ENCODE measurements around the gene OR4K1. TPM values are rescaled to one million over a fixed set of nuclear protein-coding genes. Genes with fewer than 3 reads are reported as not detected.

The OR4K1 gene
- total RNA-seq, 3 donors from 2014 or later, result not detected

DNA sequence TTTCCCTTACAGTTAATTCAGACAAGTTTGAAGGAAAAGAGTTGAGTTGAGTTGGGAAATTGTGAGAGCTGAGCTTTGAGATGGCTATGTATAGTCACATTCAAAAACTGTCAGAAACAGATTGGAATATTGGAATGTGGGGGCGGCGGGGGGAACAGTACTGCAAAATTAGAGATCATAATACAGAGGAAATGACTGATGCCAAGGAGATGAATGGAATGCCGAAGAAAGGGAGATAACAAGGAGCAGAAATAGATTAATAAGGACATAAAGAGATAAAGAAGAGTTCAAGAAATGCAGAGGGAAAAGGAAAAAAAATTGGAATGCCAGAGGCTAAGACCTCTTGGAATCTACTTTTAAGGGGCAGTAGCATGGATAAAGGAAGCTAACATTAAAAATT lies 13.5 kb upstream of the OR4K1 start:
- peaks cover 0 to 3% of the 10 kb centered on the region in 2 donors for H3K9me3 ChIP-seq
- no peaks in the 10 kb centered on the region for H3K36me3 ChIP-seq
- H3K27ac ChIP-seq, result no peak overlapping the region
- no peak for DNase-seq (ENCODE audit: low spot score in 2 of 2)
- H3K4me3 ChIP-seq, result no peak overlapping the region
- no peaks in the 10 kb centered on the region for H3K27me3 ChIP-seq
- no peaks in the 10 kb centered on the region for H3K4me1 ChIP-seq
- intact Hi-C loops (cut with DNase I; ENCODE audit: low total_unique reads), result no loop called here
- TF ChIP-seq, protein P1, sequence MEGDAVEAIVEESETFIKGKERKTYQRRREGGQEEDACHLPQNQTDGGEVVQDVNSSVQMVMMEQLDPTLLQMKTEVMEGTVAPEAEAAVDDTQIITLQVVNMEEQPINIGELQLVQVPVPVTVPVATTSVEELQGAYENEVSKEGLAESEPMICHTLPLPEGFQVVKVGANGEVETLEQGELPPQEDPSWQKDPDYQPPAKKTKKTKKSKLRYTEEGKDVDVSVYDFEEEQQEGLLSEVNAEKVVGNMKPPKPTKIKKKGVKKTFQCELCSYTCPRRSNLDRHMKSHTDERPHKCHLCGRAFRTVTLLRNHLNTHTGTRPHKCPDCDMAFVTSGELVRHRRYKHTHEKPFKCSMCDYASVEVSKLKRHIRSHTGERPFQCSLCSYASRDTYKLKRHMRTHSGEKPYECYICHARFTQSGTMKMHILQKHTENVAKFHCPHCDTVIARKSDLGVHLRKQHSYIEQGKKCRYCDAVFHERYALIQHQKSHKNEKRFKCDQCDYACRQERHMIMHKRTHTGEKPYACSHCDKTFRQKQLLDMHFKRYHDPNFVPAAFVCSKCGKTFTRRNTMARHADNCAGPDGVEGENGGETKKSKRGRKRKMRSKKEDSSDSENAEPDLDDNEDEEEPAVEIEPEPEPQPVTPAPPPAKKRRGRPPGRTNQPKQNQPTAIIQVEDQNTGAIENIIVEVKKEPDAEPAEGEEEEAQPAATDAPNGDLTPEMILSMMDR (IDR thresholded peaks at IDR 0.05), result no peak
- no peak for TF ChIP-seq POLR2AphosphoS5 (IDR thresholded peaks at IDR 0.05)
- no peak for TF ChIP-seq POLR2A (IDR thresholded peaks at IDR 0.05)

DNA sequence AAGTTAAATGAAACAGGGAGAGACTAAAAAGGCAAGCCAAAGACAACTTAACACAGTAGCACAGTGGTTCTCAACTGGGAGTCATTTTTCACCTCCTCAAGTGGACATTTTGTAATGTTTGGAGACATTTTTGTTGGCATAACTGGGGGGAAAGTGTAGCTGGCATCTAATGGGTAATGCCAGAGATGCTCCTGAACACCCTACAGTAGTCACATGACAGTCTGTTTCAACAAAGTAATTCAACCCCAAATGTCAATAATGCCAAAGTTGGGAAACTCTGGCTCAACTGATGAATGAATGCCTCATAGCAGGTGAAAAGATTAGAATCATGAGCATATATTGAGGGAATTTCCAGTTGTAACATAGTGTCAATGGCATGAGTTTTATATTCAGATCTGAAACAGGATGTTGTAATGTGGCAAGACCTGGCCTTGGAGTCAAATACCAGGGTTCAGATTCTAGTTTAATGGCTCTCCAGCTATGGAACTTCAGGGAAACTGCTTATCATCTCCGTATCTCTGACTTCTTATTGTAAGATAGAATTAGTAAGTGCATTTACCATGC lies 12.7 kb upstream of the OR4K1 start:
- Histone ChIP-seq H3K4me3 (no peak overlapping the region), H3K4me1 (no peaks in the 10 kb centered on the region), H3K9me3 (peaks cover 0 to 3% of the 10 kb centered on the region in 2 donors), H3K36me3 (no peaks in the 10 kb centered on the region), H3K27ac (no peak overlapping the region), H3K27me3 (no peaks in the 10 kb centered on the region)
- DNase-seq (ENCODE audit: low spot score in 2 of 2), result no peak
- TF ChIP-seq POLR2A (IDR thresholded peaks at IDR 0.05), result no peak
- TF ChIP-seq, protein P1 (IDR thresholded peaks at IDR 0.05), result no peak
- no peak for TF ChIP-seq POLR2AphosphoS5 (IDR thresholded peaks at IDR 0.05)
- intact Hi-C loops (cut with DNase I; ENCODE audit: low total_unique reads), result no loop called here

DNA sequence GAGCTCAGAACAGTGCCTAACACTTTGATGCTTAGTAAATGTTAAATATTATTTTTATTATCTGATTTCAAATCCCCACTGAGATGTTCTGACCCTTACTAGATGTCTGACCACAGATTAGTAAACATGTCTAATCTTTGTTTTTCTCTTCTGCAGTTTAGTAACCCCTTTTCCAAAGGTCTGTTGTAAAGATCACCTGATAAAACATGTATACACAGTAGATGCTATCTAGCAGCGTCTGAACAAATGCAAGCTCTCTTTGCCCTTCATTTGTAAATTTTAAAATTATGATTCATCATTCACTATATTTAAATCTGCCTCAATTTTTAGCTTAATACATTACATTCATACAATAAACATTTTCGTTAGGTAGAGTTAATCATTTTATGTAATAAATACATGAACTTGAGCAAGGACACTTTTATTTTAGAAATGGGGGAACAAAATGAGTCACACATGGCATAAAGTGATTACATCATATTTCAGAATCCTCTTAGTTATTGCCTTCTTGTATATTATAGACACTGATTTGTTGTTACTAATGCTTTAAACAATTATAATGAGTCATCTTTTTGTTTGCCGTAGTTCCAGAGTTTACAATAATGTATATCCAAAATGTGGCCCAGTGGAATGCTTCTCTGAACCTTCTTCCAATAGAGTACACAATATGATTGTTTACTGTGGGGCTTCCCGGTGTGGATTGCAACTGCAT lies 12.0 kb upstream of the OR4K1 start:
- intact Hi-C loops (cut with DNase I; ENCODE audit: low total_unique reads), result no loop called here
- Histone ChIP-seq H3K27me3 (no peaks in the 10 kb centered on the region), H3K9me3 (peaks cover 0 to 3% of the 10 kb centered on the region in 2 donors), H3K36me3 (no peaks in the 10 kb centered on the region), H3K4me1 (no peaks in the 10 kb centered on the region), H3K4me3 (no peak overlapping the region), H3K27ac (no peak overlapping the region)
- TF ChIP-seq POLR2AphosphoS5 (IDR thresholded peaks at IDR 0.05) (no peak), POLR2A (IDR thresholded peaks at IDR 0.05) (no peak)
- TF ChIP-seq, protein P1 (IDR thresholded peaks at IDR 0.05), result no peak
- DNase-seq (ENCODE audit: low spot score in 2 of 2), result no peak

DNA sequence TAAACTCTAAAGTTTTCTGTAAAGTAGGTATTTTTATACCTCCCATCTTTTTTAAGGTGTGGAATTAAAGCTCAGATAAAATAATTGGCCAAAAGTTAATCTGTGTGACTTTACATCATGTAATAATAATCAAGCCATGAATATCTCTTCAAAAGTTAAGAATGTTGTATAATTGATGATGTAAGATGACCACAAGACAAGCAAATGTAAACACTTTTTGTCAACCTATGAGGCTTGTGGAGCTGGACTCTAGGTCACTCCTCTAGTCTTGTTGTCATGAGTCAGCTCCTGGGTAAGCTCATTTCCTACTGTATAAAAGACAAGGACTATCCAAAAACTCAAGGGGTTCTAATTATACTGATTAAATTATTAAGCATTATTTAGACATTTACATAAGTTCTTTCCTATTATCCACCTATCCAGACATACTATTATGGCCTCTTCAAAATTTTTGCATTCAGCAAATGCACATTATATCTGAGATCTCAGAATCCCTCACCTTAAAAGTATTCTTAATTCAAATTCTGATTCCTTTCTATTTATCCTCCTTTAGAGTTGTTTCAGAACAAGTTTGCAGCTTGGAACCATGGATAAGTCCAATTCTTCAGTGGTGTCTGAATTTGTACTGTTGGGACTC lies 10.6 kb upstream of the OR4K1 start, which contains the start of gene OR4K5:
TSS of gene OR4K5 (plus strand) at position 587 of the 637 bp plus-strand sequence. CDS start at position 587, 0 bp downstream.
- Histone ChIP-seq H3K9me3 (no peaks in the 10 kb centered on the region), H3K36me3 (no peaks in the 10 kb centered on the region), H3K4me1 (no peaks in the 10 kb centered on the region), H3K27ac (no peak within 1 kb of the TSS), H3K27me3 (no peaks in the 10 kb centered on the region), H3K4me3 (no peak within 1 kb of the TSS)
- no peak for DNase-seq (ENCODE audit: low spot score in 2 of 2)
- intact Hi-C loops (cut with DNase I; ENCODE audit: low total_unique reads), result no loop called here
- TF ChIP-seq POLR2AphosphoS5 (IDR thresholded peaks at IDR 0.05), result no peak
- no peak for TF ChIP-seq POLR2A (IDR thresholded peaks at IDR 0.05)
- TF ChIP-seq, protein P1 (IDR thresholded peaks at IDR 0.05), result no peak

DNA sequence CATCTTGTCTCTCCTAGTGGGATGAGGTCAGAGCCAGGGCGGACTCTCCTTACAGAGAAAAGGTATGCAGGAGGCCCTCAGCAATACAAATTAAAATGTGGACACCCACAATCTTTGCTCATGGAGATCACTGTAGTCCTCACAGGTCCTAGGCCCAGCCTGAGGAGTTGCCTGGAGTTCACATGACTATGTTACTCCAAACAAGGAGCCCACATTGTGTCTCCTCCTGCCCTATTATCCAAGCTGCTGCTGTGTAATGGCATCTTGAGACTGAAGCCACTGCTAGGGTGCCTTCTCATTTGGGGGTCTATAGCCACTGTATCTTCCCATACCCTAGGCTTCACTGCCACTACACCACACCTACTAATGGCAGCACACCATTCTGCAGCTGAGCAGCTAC lies 11.0 kb downstream of the OR4K1 start:
- Histone ChIP-seq H3K4me1 (no peaks in the 10 kb centered on the region), H3K27ac (no peak overlapping the region), H3K4me3 (no peak overlapping the region), H3K36me3 (no peaks in the 10 kb centered on the region), H3K27me3 (no peaks in the 10 kb centered on the region), H3K9me3 (no peaks in the 10 kb centered on the region)
- DNase-seq (ENCODE audit: low spot score in 2 of 2), result no peak
- intact Hi-C loops (cut with DNase I; ENCODE audit: low total_unique reads), result no loop called here
- TF ChIP-seq POLR2A (IDR thresholded peaks at IDR 0.05), result no peak
- TF ChIP-seq, protein P1 (IDR thresholded peaks at IDR 0.05), result no peak
- no peak for TF ChIP-seq POLR2AphosphoS5 (IDR thresholded peaks at IDR 0.05)

All from breast epithelium (tissue), 4 donors.